GM12878 (cell line): ENCODE measurements around the gene RNASE7. TPM values are rescaled to one million over a fixed set of nuclear protein-coding genes. Genes with fewer than 3 reads are reported as not detected.

ENCODE experiments used
- ATAC-seq: fragments of 200-7000 bp; cut with Tn5 transposase; 3 replicates; pipeline ENCODE4 v1.9.1; 2020; ENCODE audit warnings: mild to moderate bottlenecking, moderate library complexity
- BruUV-seq: library from RNA; stranded (reverse); fragments of 400-500 nt; replicated peaks from 2 replicates; lab custom pipeline; 2021; lab: Mats Ljungman, UMichigan
- CTCF ChIA-PET: fragments of 300-600 bp; sonication (Branson Sonifier 250); formaldehyde crosslinking; extraction: SDS; loops from one replicate; lab custom pipeline; 2021; ENCODE audit warnings: inconsistent platforms; lab: Yijun Ruan, JAX
- POLR2A ChIA-PET: fragments of 350-600 bp; formaldehyde crosslinking; extraction: SDS; loops from one replicate; lab custom pipeline; 2021; ENCODE audit warnings: inconsistent platforms; lab: Charles Lee
- RAD21 ChIA-PET: fragments of 300-600 bp; sonication (Branson Sonifier 250); formaldehyde crosslinking; loops from one replicate; lab custom pipeline; 2023; ENCODE audit warnings: antibody characterized with exemption; ENCODE audit not compliant: unreplicated experiment; lab: Charles Lee
- SMC1A ChIA-PET: fragments of 300-600 bp; sonication (Branson Sonifier 250); formaldehyde crosslinking; loops from one replicate; lab custom pipeline; 2023; ENCODE audit not compliant: unreplicated experiment, uncharacterized antibody; lab: Charles Lee
- DNase-seq: peaks from one replicate; pipeline ENCODE4 v3.0.0-alpha.2; 2011; ENCODE audit warnings: low read depth, low spot score
- FAIRE-seq: peaks from 3 replicates; lab custom pipeline; 2011; peaks lifted over from hg19 to GRCh38; lab: Jason Lieb, UNC
- H2AFZ ChIP-seq: 2 replicates; pipeline ENCODE4 v1.6.0; 2011; ENCODE audit warnings: low read depth, low read length, control low read depth; ENCODE audit not compliant: control insufficient read depth
- H3K27ac ChIP-seq: 2 replicates; pipeline ENCODE4 v1.5.1; 2011; ENCODE audit warnings: control low read depth; ENCODE audit not compliant: control insufficient read depth, insufficient read depth
- H3K27me3 ChIP-seq, 2 experiments: replicated peaks in 1 of 2; 2 replicates each; pipeline versions ENCODE4 v1.6.0 to v1.6.1; 2011; ENCODE audit warnings: low read length in 1 of 2; ENCODE audit not compliant: control insufficient read depth in 2 of 2, insufficient read depth in 2 of 2
- H3K36me3 ChIP-seq, 2 experiments: 2 replicates each; pipeline ENCODE4 v1.5.1; 2011; ENCODE audit warnings: low read length in 1 of 2; ENCODE audit not compliant: control insufficient read depth in 2 of 2, insufficient read depth in 2 of 2
- H3K4me1 ChIP-seq: 2 replicates; pipeline ENCODE4 v1.6.1; 2011; ENCODE audit warnings: mild to moderate bottlenecking, low read length, moderate library complexity, mixed read lengths; ENCODE audit not compliant: control insufficient read depth, insufficient read depth
- H3K4me2 ChIP-seq: 2 replicates; pipeline ENCODE4 v1.6.0; 2011; ENCODE audit warnings: control low read depth; ENCODE audit not compliant: control insufficient read depth, insufficient read depth
- H3K4me3 ChIP-seq: fragments of 200-600 bp; sonication (generic); 2 replicates; pipeline ENCODE4 v1.5.1; 2016
- H3K79me2 ChIP-seq: 2 replicates; pipeline ENCODE4 v1.6.0; 2011; ENCODE audit warnings: low read length; ENCODE audit not compliant: control insufficient read depth, insufficient read depth
- H3K9ac ChIP-seq: 2 replicates; pipeline ENCODE4 v1.8.0; 2011; ENCODE audit warnings: low read length, control low read depth, mixed read lengths; ENCODE audit not compliant: control insufficient read depth, insufficient read depth
- H3K9me3 ChIP-seq: replicated peaks from 3 replicates; pipeline ENCODE4 v1.5.1; 2011; ENCODE audit warnings: mild to moderate bottlenecking, low read length; ENCODE audit not compliant: control insufficient read depth, insufficient read depth
- H4K20me1 ChIP-seq: 2 replicates; pipeline ENCODE4 v1.6.0; 2011; ENCODE audit not compliant: control insufficient read depth, insufficient read depth
- IRF4 ChIP-seq: IDR thresholded peaks from 2 replicates; pipeline ENCODE4 v1.6.1; 2011; ENCODE audit warnings: low read depth, low read length
- KDM1A ChIP-seq: fragments of 200-600 bp; sonication (generic); IDR thresholded peaks from 2 replicates; pipeline ENCODE4 v1.6.1; 2016; ENCODE audit warnings: borderline replicate concordance
- MTA3 ChIP-seq: IDR thresholded peaks from 2 replicates; pipeline ENCODE4 v1.6.1; 2012; ENCODE audit warnings: low read length, inconsistent platforms, borderline replicate concordance
- NBN ChIP-seq: fragments of 450-650 bp; IDR thresholded peaks from 2 replicates; pipeline ENCODE4 v1.6.1; 2016
- NFYA ChIP-seq: IDR thresholded peaks from 2 replicates; pipeline ENCODE4 v1.6.1; 2011; ENCODE audit warnings: low read depth, mild to moderate bottlenecking, low read length, improper control_type of control experiment, borderline replicate concordance
- RBBP5 ChIP-seq: fragments of 200-600 bp; sonication (generic); conservative IDR thresholded peaks from 2 replicates; pipeline ENCODE4 v1.6.1; 2016
- RUNX3 ChIP-seq: IDR thresholded peaks from 2 replicates; pipeline ENCODE4 v1.6.1; 2012; ENCODE audit warnings: low read length, inconsistent platforms
- SIN3A ChIP-seq: IDR thresholded peaks from 2 replicates; pipeline ENCODE4 v1.6.1; 2012; ENCODE audit warnings: low read depth, low read length, improper control_type of control experiment
- WRNIP1 ChIP-seq: IDR thresholded peaks from 2 replicates; pipeline ENCODE4 v1.6.1; 2011; ENCODE audit warnings: low read depth, low read length, improper control_type of control experiment, borderline replicate concordance
- ZBTB40 ChIP-seq: fragments of 450-650 bp; IDR thresholded peaks from 2 replicates; pipeline ENCODE4 v1.6.1; 2016; ENCODE audit warnings: mild to moderate bottlenecking, moderate library complexity, borderline replicate concordance
- ZNF24 ChIP-seq: fragments of 450-650 bp; IDR thresholded peaks from 2 replicates; pipeline ENCODE4 v1.6.1; 2017; ENCODE audit warnings: antibody characterized with exemption, mild to moderate bottlenecking
- WGBS: methylation state at CpG from one replicate; pipeline ENCODE4 v1.1.6; 2016; ENCODE audit warnings: low lambda C conversion rate; ENCODE audit not compliant: insufficient replicate concordance, insufficient coverage; ENCODE audit errors: missing lambda C conversion rate; 5-methylcytosine and 5-hydroxymethylcytosine counted together
- in situ Hi-C: fragments of 300-500 bp; cut with MboI; formaldehyde crosslinking; loops from 9 replicates; pipeline ENCODE4 v1.14.3; 2018; ENCODE audit warnings: mixed read lengths
- intact Hi-C: fragments of 100-400 bp; cut with micrococcal nuclease; formaldehyde crosslinking; loops from one replicate; pipeline ENCODE4 v1.14.2; 2022; ENCODE audit not compliant: unreplicated experiment
- polyA plus RNA-seq, 11 experiments: library from polyadenylated mRNA; depleted of rRNA in 4 of 11; unstranded in 6 of 11; stranded (reverse) in 5 of 11; fragments of >200 nt; fragmentation: Nextera tagmentation in 4 of 11; fragmentation: Illumina TruSeq in 1 of 11; extraction: Ambion mirVana in 4 of 11; extraction: Trizol in 1 of 11; gene quantifications; 1 replicate in 1 of 11; 2 replicates in 10 of 11; pipeline versions ENCODE4 v1.2.1 to v1.2.3, GENCODE V29; 2011 to 2016; ENCODE audit warnings: inconsistent platforms in 2 of 11, missing spikeins in 2 of 11, low read depth in 1 of 11
- total RNA-seq, 4 experiments: library from RNA; depleted of rRNA in 3 of 4; stranded (reverse); fragments of >200 nt in 3 of 4; fragmentation: Illumina TruSeq in 1 of 4; extraction: Trizol in 1 of 4; gene quantifications; 2 replicates each; pipeline versions ENCODE4 v1.2.1 to v1.2.3, GENCODE V29; 2013 to 2021

The RNASE7 gene
- total and polyA plus RNA-seq, 10 of the 15 experiments (the other 5 are each of a cell fraction or from before 2014, with no cell fraction given), result not detected

GRCh38 chr14:21087294-21088091 is 45.3 kb downstream of the RNASE7 start (continued):
- no peak for TF ChIP-seq ZBTB40

- WGBS, result 32% methylated on average over 4 of the region's 4 CpGs
- Histone ChIP-seq H3K4me3 (no peak overlapping the region), H3K9ac (no peak overlapping the region), H2AFZ (no peak overlapping the region), H3K79me2 (no peaks in the 10 kb centered on the region), H3K9me3 (no peaks in the 10 kb centered on the region), H3K4me2 (no peak overlapping the region), H3K27me3 (no peaks in the 10 kb centered on the region), H3K27ac (no peak overlapping the region), H4K20me1 (no peaks in the 10 kb centered on the region), H3K36me3 (no peaks in the 10 kb centered on the region), H3K4me1 (no peaks in the 10 kb centered on the region)
- TF ChIP-seq SIN3A (no peak), NFYA (no peak), KDM1A (no peak), IRF4 (no peak), ZBTB40 (no peak), MTA3 (no peak), RBBP5 (no peak), NBN (no peak), WRNIP1 (no peak), ZNF24 (no peak), RUNX3 (no peak)
- ChIA-PET POLR2A (no interaction called here), RAD21 (interaction anchor here (1.3 to 2.7 kb wide), 5 partner anchors 9 to 74 kb away, joined by 3 to 12 read pairs (median 7); no protein-coding TSS in a partner anchor), SMC1A (interaction anchor here (1.1 to 2.6 kb wide), 4 partner anchors 20 to 74 kb away, joined by 3 to 10 read pairs (median 6); no protein-coding TSS in a partner anchor), CTCF (interaction anchor here (1.2 to 5.6 kb wide), 9 partner anchors 12 to 75 kb away, joined by 3 to 61 read pairs (median 6); partner anchors contain the start of genes ARHGEF40 and TMEM253)
- BruUV-seq, result no TSS peak
- in situ Hi-C loops, result no loop called here
- ATAC-seq (no peak), DNase-seq (no peak), FAIRE-seq (no peak)
- intact Hi-C loops, result no loop called here
Measured at GRCh38 chr14:21088687-21089086, 46.5 kb downstream of the RNASE7 start.
